HEK293 (cell line): Measurements from ENCODE around the gene TTC7B.

Experiments used
- CTCF ChIP-seq: fragments of 450-650 bp; formaldehyde crosslinking; IDR thresholded peaks from 2 replicates; pipeline ENCODE4 v1.5.1; 2016; ENCODE audit warnings: missing biosample characterization, missing genetic modification characterization
- KLF7 ChIP-seq: fragments of 450-650 bp; formaldehyde crosslinking; IDR thresholded peaks from 2 replicates; pipeline ENCODE4 v1.5.1; 2016; ENCODE audit warnings: missing biosample characterization, missing genetic modification characterization, borderline replicate concordance

GRCh38 chr14:90767899-90768298 is 48.3 kb downstream of the TTC7B start:
- TF ChIP-seq KLF7 (tag by site-specific recombination), result no peak
- no peak for TF ChIP-seq CTCF (tag by site-specific recombination)
